ENCODE data around the gene DOCK4. TPM values are rescaled to one million over a fixed set of nuclear protein-coding genes. Genes with fewer than 3 reads are reported as not detected.

Gene DOCK4
- total and polyA plus RNA-seq, 4 donors: 7.2 to 48.9 (median 12.8) TPM

DNA sequence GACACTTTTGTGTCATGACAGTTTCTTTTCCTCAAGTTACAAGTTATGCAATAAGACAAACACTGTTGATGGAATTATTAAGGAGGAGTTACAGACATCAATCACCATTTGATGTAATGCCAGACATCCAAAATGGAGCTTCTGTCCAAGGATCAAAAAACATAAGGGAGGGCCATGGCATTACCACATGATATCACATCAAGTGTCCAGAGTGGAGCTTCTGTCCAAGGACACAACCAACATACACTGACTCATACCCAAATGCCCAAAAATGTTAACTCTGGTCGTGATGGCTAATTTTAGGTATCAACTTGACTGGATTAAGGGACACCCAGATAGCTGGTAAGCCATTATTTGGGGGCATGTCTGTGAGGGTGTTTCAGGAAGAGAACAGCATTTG is 140.4 kb downstream of the DOCK4 start:
- WGBS: 97% methylated on average over 1 of the region's 1 CpG
- Histone ChIP-seq H3K27me3 (ENCODE audit: control insufficient read depth in 4 of 4, insufficient read depth in 4 of 4, low read length in 3 of 4) (no peaks in the 10 kb centered on the region), H3K27ac (ENCODE audit: low read depth in 1 of 2, low read length in 2 of 2) (no peak overlapping the region), H3K9ac (ENCODE audit: low read depth in 1 of 2, low read length in 2 of 2) (no peak overlapping the region), H3K36me3 (ENCODE audit: control insufficient read depth in 4 of 4, insufficient read depth in 3 of 4, low read depth in 1 of 4, low read length in 3 of 4) (no peaks in the 10 kb centered on the region), H3K4me3 (ENCODE audit: low read depth in 1 of 3, low read length in 3 of 3) (no peak overlapping the region), H3K9me3 (ENCODE audit: control insufficient read depth in 4 of 4, low read length in 3 of 4) (no peaks in the 10 kb centered on the region), H3K4me1 (ENCODE audit: control insufficient read depth in 4 of 4, insufficient read depth in 4 of 4, low read length in 3 of 4) (peaks cover 2 to 17% (median 14%) of the 10 kb centered on the region in 4 donors)
- TF ChIP-seq, protein P1, sequence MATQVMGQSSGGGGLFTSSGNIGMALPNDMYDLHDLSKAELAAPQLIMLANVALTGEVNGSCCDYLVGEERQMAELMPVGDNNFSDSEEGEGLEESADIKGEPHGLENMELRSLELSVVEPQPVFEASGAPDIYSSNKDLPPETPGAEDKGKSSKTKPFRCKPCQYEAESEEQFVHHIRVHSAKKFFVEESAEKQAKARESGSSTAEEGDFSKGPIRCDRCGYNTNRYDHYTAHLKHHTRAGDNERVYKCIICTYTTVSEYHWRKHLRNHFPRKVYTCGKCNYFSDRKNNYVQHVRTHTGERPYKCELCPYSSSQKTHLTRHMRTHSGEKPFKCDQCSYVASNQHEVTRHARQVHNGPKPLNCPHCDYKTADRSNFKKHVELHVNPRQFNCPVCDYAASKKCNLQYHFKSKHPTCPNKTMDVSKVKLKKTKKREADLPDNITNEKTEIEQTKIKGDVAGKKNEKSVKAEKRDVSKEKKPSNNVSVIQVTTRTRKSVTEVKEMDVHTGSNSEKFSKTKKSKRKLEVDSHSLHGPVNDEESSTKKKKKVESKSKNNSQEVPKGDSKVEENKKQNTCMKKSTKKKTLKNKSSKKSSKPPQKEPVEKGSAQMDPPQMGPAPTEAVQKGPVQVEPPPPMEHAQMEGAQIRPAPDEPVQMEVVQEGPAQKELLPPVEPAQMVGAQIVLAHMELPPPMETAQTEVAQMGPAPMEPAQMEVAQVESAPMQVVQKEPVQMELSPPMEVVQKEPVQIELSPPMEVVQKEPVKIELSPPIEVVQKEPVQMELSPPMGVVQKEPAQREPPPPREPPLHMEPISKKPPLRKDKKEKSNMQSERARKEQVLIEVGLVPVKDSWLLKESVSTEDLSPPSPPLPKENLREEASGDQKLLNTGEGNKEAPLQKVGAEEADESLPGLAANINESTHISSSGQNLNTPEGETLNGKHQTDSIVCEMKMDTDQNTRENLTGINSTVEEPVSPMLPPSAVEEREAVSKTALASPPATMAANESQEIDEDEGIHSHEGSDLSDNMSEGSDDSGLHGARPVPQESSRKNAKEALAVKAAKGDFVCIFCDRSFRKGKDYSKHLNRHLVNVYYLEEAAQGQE (IDR thresholded peaks at IDR 0.05): no peak
- TF ChIP-seq RAD21 (IDR thresholded peaks at IDR 0.05) (no peak), RXRA (IDR thresholded peaks at IDR 0.05) (no peak), TAF1 (conservative IDR thresholded peaks at IDR 0.05) (no peak)
- DNase-seq (ENCODE audit: low spot score): no peak

DNA sequence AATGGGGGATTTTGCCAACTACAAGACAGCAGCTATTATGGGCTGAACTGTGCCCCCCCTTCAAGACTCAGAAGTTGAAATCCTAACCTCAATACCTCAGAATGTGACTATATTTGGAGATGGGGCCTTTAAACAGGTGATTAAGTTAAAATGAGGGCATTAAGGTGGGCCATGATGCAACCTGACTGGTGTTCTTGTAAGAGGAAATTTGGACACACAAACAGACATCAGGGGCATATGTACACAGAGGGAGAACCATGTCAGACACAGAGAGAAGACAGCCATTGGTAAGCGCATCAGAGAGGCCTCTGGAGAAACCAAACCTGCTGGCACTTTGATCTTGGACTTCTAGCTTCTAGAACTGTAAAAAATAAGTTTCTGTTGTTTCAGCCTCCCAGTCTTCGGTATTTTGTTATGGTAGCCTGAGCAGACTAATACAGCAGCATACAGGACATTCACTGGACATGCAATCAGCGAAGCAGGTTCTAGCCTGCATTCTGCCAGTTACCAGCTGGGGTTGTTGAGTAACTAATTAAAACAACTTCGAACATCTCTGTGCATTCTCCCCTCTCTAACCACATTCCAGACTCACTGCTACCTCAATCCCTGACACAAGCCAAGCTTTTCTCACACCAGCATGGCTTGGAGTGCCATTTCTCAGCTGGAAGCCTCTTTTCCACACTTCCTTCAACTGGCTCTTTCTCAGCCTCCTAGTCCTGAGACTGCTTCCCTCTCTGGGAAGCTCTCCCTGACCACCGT is 141.4 kb downstream of the DOCK4 start:
- Histone ChIP-seq H3K27me3 (ENCODE audit: control insufficient read depth in 4 of 4, insufficient read depth in 4 of 4, low read length in 3 of 4) (no peaks in the 10 kb centered on the region), H3K27ac (ENCODE audit: low read depth in 1 of 2, low read length in 2 of 2) (no peak overlapping the region), H3K4me1 (ENCODE audit: control insufficient read depth in 4 of 4, insufficient read depth in 4 of 4, low read length in 3 of 4) (peaks cover 2 to 14% (median 11%) of the 10 kb centered on the region in 4 donors), H3K9ac (ENCODE audit: low read depth in 1 of 2, low read length in 2 of 2) (no peak overlapping the region), H3K9me3 (ENCODE audit: control insufficient read depth in 4 of 4, low read length in 3 of 4) (no peaks in the 10 kb centered on the region), H3K36me3 (ENCODE audit: control insufficient read depth in 4 of 4, insufficient read depth in 3 of 4, low read depth in 1 of 4, low read length in 3 of 4) (no peaks in the 10 kb centered on the region), H3K4me3 (ENCODE audit: low read depth in 1 of 3, low read length in 3 of 3) (no peak overlapping the region)
- TF ChIP-seq SP1 (IDR thresholded peaks at IDR 0.05) (no peak), JUND (IDR thresholded peaks at IDR 0.05) (no peak), FOXA1 (IDR thresholded peaks at IDR 0.05) (no peak), RXRA (IDR thresholded peaks at IDR 0.05) (no peak), RAD21 (IDR thresholded peaks at IDR 0.05) (no peak), FOXA2 (IDR thresholded peaks at IDR 0.05) (no peak), HNF4A (conservative IDR thresholded peaks at IDR 0.05) (no peak), TAF1 (conservative IDR thresholded peaks at IDR 0.05) (no peak), NR2F2 (IDR thresholded peaks at IDR 0.05) (no peak), HNF4G (IDR thresholded peaks at IDR 0.05) (no peak), GABPA (IDR thresholded peaks at IDR 0.05 in 1 of 2, conservative IDR thresholded peaks at IDR 0.05 in 1 of 2) (no peak)
- TF ChIP-seq, protein P2, sequence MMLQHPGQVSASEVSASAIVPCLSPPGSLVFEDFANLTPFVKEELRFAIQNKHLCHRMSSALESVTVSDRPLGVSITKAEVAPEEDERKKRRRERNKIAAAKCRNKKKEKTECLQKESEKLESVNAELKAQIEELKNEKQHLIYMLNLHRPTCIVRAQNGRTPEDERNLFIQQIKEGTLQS (IDR thresholded peaks at IDR 0.05): no peak
- TF ChIP-seq, protein P3, sequence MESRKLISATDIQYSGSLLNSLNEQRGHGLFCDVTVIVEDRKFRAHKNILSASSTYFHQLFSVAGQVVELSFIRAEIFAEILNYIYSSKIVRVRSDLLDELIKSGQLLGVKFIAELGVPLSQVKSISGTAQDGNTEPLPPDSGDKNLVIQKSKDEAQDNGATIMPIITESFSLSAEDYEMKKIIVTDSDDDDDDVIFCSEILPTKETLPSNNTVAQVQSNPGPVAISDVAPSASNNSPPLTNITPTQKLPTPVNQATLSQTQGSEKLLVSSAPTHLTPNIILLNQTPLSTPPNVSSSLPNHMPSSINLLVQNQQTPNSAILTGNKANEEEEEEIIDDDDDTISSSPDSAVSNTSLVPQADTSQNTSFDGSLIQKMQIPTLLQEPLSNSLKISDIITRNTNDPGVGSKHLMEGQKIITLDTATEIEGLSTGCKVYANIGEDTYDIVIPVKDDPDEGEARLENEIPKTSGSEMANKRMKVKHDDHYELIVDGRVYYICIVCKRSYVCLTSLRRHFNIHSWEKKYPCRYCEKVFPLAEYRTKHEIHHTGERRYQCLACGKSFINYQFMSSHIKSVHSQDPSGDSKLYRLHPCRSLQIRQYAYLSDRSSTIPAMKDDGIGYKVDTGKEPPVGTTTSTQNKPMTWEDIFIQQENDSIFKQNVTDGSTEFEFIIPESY (IDR thresholded peaks at IDR 0.05): no peak
- TF ChIP-seq, protein P4, sequence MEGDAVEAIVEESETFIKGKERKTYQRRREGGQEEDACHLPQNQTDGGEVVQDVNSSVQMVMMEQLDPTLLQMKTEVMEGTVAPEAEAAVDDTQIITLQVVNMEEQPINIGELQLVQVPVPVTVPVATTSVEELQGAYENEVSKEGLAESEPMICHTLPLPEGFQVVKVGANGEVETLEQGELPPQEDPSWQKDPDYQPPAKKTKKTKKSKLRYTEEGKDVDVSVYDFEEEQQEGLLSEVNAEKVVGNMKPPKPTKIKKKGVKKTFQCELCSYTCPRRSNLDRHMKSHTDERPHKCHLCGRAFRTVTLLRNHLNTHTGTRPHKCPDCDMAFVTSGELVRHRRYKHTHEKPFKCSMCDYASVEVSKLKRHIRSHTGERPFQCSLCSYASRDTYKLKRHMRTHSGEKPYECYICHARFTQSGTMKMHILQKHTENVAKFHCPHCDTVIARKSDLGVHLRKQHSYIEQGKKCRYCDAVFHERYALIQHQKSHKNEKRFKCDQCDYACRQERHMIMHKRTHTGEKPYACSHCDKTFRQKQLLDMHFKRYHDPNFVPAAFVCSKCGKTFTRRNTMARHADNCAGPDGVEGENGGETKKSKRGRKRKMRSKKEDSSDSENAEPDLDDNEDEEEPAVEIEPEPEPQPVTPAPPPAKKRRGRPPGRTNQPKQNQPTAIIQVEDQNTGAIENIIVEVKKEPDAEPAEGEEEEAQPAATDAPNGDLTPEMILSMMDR (IDR thresholded peaks at IDR 0.05; ENCODE audit: low read depth, low read length, missing input control): no peak
- TF ChIP-seq, protein P1 (IDR thresholded peaks at IDR 0.05): no peak
- DNase-seq (ENCODE audit: low spot score): no peak
- 93% methylated on average over 5 of the region's 5 CpGs for WGBS

All from liver (tissue), 9 donors.